NCI-H2171 (cell line): ENCODE results near the gene GH2.
"Not testable (repeated sequence)": the region's sequence is repeated elsewhere in the genome, so short reads cannot be mapped to it uniquely, and the experiment has no call there.

Experiments
- DNase-seq: peaks from one replicate; lab custom pipeline; 2025; lab: John Stamatoyannopoulos, UW

Gene GH2

GRCh38 chr17:63881935-63882601 is at the start of gene GH2:
Gene GH2 (minus strand): TSS chr17:63881944. CDS start chr17:63881801, 143 bp downstream.
- no peak for DNase-seq

- no peak for DNase-seq
Measured at GRCh38 chr17:63930951-63931575, 49.3 kb upstream of the GH2 start.

- no peak for DNase-seq
Measured at GRCh38 chr17:63929860-63930766, 48.4 kb upstream of the GH2 start.

- no peak for DNase-seq
Measured at GRCh38 chr17:63928966-63929695, 47.4 kb upstream of the GH2 start.

GRCh38 chr17:63928172-63928666 is 46.5 kb upstream of the GH2 start:
- DNase-seq: no peak

GRCh38 chr17:63927464-63928171 is 45.9 kb upstream of the GH2 start:
- no peak for DNase-seq

GRCh38 chr17:63926164-63926563 is 44.4 kb upstream of the GH2 start:
- DNase-seq: no peak

- no peak for DNase-seq
Measured at GRCh38 chr17:63925615-63926014, 43.9 kb upstream of the GH2 start.

- not testable (repeated sequence) for DNase-seq
Measured at GRCh38 chr17:63922402-63922801, 40.7 kb upstream of the GH2 start.

GRCh38 chr17:63920779-63921178 is 39.0 kb upstream of the GH2 start:
- not testable (repeated sequence) for DNase-seq

GRCh38 chr17:63920050-63920449 is 38.3 kb upstream of the GH2 start:
- not testable (repeated sequence) for DNase-seq

- no peak for DNase-seq
Measured at GRCh38 chr17:63919311-63919723, 37.6 kb upstream of the GH2 start.

- not testable (repeated sequence) for DNase-seq
Measured at GRCh38 chr17:63918789-63919305, 37.1 kb upstream of the GH2 start, which contains the start of gene GH1. Gene GH1 (minus strand): TSS chr17:63918839. CDS start chr17:63918776, 63 bp downstream.

GRCh38 chr17:63918305-63918704 is 36.6 kb upstream of the GH2 start:
- no peak for DNase-seq

GRCh38 chr17:63917646-63918045 is 35.9 kb upstream of the GH2 start:
- DNase-seq: no peak

- DNase-seq: not testable (repeated sequence)
Measured at GRCh38 chr17:63917206-63917605, 35.5 kb upstream of the GH2 start.

GRCh38 chr17:63916566-63917185 is 34.9 kb upstream of the GH2 start:
- DNase-seq: no peak

GRCh38 chr17:63915753-63916152 is 34.0 kb upstream of the GH2 start:
- DNase-seq: not testable (repeated sequence)

- no peak for DNase-seq
Measured at GRCh38 chr17:63914471-63914870, 32.7 kb upstream of the GH2 start.

- no peak for DNase-seq
Measured at GRCh38 chr17:63911657-63912100, 29.9 kb upstream of the GH2 start.
